Measurements from ENCODE around the gene DVL1.

Gene DVL1

GRCh38 chr1:1340185-1340584 lies 9.0 kb downstream of the DVL1 start:
- DNase-seq = no peak

GRCh38 chr1:1338278-1338677 lies 10.9 kb downstream of the DVL1 start:
- no peak for DNase-seq

GRCh38 chr1:1337793-1338147 lies 11.4 kb downstream of the DVL1 start:
- no peak for DNase-seq

GRCh38 chr1:1336931-1337792 lies 12.1 kb downstream of the DVL1 start:
- no peak for DNase-seq

GRCh38 chr1:1336446-1336845 lies 12.8 kb downstream of the DVL1 start:
- DNase-seq = no peak

GRCh38 chr1:1335792-1336248 lies 13.4 kb downstream of the DVL1 start:
- DNase-seq = no peak

GRCh38 chr1:1335283-1335682 lies 13.9 kb downstream of the DVL1 start:
- DNase-seq = no peak

- DNase-seq = no peak
Measured at GRCh38 chr1:1334835-1335234, 14.4 kb downstream of the DVL1 start.

- no peak for DNase-seq
Measured at GRCh38 chr1:1333551-1334241, 15.5 kb downstream of the DVL1 start.

GRCh38 chr1:1332774-1333480 lies 16.3 kb downstream of the DVL1 start:
- DNase-seq = no peak

- DNase-seq = no peak
Measured at GRCh38 chr1:1332031-1332755, 17.0 kb downstream of the DVL1 start.

GRCh38 chr1:1331068-1331965 lies 17.9 kb downstream of the DVL1 start, which contains the start of gene TAS1R3:
Gene TAS1R3 (plus strand): TSS chr1:1331280. CDS start chr1:1331346, 66 bp downstream.
- DNase-seq = no peak

- DNase-seq = no peak
Measured at GRCh38 chr1:1330366-1331067, 18.7 kb downstream of the DVL1 start.

- no peak for DNase-seq
Measured at GRCh38 chr1:1329304-1330210, 19.7 kb downstream of the DVL1 start.

- no peak for DNase-seq
Measured at GRCh38 chr1:1328254-1328653, 21.0 kb downstream of the DVL1 start.

- no peak for DNase-seq
Measured at GRCh38 chr1:1327291-1327690, 21.9 kb downstream of the DVL1 start.

GRCh38 chr1:1326075-1326605 lies 23.1 kb downstream of the DVL1 start:
- no peak for DNase-seq

- DNase-seq = no peak
Measured at GRCh38 chr1:1325288-1326074, 23.7 kb downstream of the DVL1 start.

Measured in DMS 273 treated with DMSO at 0.1 percent for 48 hours (cell line).